GM19324 (cell line): Measurements from ENCODE around the gene NANOS2.

ENCODE experiments used
- ATAC-seq: cut with Tn5 transposase; IDR thresholded peaks from one replicate; pipeline ENCODE4 v1.9.1; 2021; ENCODE audit warnings: mild to moderate bottlenecking, moderate library complexity; ENCODE audit not compliant: unreplicated experiment, low FRiP score

NANOS2 gene

DNA sequence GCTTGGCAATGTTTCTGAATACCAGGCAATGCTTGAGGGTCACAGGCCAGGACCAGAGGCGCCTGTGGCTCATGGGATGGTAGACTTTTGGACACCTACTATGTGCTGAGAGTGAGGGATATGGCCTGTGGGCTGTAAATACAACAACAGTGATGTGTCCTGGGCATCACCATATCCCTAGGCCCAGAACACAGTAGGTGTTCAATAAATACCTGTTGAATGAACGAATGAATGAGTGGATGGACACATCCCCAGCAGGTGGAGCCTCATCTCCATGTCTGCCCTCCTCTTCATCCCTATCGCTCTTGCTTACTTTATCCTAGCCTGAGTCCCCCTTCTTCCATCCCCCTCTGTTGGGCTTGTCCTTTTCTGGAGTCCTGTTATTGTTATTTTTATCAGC is 16.5 kb upstream of the NANOS2 start:
- no peak for ATAC-seq

DNA sequence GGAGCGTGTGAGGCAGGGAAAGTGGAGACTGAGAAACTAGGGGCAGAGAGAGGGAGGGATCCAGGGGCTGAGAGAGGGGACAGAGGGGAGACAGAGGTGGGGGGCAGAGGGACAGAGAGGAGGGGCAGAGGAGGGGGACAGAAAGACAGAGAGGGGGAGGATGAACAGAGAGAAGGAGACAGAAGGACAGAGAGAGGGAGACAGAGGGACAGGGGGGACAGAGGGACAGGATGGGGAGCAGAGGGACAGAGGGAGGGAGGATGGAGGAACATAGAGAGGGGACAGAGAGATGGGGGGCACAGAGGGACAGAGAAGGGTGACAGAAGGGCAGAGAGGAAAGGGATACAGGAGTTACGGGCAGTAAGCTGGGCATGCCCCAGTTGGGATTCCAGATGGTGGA is 14.7 kb upstream of the NANOS2 start:
- ATAC-seq = no peak

DNA sequence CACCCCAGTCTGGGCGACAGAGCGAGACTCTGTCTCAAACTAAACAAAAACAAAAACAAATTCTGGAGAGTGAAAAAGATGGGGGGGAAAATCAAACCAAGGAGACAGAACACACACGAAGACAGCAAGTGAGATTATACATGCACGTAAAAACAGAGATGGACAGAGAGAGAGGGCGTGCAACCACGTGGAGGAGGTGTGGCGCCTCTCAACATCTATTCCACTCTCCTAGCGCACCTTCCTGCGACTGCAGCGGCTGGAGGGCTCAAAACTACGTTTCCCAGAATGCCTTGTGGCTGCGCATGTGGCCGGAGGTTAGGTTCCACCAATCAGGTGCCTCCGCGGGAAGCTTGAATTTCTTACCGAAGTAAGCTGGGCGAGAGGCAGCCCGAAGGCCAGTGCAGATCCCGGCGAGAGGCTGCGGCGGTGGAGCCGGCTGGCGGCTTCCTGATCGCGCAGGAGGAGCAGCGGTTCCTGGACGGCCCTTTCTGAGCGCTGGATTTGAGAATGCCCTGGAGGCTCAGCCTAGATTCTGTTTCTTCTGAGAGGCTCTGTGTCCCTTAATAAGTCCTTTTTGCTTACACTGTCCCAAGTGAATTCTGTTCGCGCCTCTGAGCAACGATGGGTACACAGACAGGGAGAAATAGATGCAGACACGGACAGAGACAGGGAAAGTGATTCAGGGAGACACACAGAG is 13.1 kb upstream of the NANOS2 start:
- ATAC-seq = no peak

DNA sequence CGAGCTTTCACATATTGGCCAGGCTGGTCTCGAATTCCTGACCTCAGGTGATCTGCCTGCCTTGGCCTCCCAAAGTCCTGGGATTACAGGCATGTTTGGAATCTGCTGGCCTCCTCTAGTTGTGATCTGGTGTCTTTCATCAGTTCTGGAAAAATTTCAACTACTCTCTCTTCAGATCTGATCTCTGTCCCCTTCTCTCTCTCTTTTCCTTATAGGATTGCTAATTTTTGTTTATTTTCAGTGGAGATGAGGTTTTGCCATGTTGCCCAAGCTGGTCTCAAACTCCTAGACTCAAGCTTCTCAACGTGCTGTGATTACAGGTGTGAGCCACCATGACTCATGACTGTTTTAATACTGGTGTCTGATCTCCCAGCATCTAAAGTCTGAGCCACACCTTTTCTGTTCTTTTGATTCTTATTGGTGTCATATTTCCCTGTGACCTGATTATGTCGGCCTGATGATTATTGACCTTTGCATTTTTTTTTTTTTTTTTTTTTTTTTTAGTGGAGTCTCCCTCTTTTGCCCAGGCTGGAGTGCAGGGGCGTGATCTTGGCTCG is 10.4 kb upstream of the NANOS2 start:
- no peak for ATAC-seq

DNA sequence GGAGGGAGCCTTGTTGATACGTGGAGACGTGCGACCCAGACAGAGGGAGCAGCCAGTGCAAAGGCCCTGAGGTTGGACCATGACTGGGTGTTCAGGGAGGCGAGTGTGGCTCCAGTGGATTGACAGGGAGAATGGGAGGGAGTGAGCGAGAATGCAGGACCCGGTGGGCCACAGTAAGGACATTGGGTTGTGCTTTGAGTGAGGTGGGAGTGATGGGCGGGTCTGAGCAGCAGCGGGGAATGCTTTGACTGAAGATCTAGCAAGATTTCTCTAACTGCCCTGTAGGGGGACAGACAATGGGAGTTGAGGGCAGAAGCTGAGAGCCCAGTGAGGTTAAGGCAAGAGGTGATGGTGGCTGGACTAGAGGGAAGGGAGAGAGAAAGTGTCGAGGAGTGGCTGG is 7.7 kb upstream of the NANOS2 start:
- ATAC-seq = no peak

DNA sequence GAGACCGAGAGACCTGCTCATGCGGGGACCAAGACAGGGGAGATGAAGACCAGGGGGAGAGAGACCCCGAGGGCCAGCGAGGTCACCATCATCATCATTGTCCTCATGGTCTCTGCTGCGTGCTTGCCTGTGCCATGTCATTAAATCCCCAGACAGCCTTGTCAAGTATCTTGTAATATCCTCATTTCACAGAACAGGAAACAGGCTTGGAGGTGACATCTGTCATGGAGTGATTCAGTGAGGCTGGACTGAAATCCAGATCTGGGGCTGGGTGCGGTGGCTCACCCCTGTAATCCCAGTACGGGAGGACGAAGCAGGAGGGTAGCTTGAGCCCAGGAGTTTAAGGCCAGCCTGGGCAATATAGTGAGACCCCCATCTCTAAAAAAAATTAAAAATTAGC is 5.9 kb upstream of the NANOS2 start:
- ATAC-seq = no peak

DNA sequence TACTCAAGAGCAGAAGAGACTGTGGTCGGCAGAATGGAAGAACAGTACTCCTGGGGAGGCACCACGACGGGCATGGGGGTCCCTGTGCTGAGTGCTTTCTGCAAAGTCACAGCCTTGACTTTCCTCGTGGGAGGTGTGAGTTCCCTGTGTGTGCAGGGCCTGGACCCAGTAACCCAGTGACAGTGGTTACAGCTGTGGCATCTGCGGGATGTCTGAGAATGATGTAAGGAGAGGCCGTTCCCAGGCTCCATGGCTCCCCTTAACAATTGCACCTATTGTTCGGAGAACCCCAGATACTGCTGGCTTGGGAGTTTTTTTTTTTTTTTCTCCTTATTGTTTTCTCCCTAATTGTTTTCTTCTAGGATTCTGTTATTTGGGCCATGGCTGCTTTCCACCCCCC is 5.1 kb upstream of the NANOS2 start:
- no peak for ATAC-seq

DNA sequence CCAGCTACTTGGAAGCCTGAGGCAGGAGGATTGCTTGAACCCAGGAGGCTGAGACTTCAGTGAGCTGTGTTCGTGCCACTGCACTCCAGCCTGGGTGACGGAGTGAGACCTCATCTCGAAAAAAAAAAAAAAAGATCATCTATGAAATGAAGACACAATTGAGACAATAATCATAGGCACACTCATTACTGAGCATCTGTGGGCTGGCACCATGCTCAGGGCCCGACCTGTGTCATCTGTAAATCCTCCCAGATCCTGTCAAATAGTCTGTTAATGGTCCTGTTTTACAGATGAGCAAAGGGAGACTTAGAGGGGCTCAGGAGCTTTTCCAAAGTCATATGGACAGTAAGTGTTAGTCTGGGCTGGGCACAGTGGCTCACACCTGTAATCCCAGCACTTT is 4.1 kb upstream of the NANOS2 start:
- ATAC-seq = no peak

DNA sequence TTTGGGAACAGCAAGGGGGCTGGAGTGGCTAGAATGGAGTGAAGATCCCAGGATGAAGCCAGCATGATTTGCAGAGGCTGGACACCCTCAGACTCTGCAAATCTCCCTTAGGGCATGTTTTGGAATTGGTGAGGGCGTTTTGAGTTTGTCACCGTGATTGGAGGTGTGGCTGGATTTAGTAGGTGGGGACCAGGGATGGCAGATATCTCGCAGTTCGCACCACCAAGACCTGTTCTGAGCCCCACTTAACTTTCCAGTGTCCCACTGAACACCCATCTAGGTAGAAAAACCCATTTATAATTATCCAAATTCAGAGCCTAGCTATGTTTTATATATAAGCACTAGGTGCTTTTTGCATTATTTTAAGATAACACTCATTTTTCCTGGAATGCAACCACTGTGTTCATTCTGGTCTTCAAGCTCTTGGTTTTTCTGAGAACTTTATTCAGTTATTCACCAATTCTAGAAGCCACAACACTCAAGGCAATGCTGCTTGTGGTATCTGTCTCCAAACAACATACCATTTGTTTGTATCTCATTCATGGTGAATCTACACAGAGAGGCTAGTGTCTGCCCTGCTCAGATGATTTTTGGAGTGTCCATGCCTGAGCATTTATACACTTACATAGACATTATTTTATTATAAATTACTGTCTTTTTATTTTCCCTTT is 3.0 kb upstream of the NANOS2 start:
- no peak for ATAC-seq

DNA sequence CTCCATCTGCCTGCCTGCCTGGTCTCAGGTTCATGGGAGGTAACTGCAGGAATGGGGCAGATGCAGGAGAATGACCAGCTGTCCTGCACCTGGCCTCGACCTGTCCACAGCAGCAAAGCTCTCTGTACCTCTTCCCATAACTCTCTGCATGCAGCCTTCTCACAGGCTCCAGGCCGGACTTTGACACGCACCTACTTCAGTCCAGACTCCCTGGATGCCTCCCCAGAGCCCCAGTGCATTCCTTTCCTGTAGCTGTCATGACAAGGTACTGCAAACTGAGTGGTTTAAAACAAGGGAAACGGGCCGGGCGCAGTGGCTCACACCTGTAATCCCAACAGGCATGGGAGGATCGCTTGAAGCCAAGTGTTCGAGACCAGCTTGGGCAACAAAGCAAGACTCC is 3.3 kb downstream of the NANOS2 start:
- no peak for ATAC-seq

DNA sequence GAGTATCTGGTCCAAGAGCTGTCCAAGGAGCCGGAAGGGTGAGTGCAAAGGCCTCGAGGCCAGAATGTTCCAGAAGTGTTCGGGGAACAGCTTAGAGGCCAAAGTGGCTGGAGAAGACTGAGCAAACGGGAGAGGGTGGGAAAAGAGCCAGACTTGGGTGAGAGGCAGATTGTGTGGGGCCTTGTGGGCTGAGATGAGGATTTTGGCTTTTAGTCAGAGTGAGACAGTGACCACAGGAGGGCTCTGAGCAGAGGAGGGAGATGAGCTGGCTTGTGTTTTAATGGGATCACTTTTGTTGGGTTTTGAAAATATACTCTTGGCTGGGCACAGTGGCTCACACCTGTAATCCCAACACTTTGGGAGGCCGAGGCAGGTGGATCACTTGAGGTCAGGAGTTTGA is 5.6 kb downstream of the NANOS2 start:
- ATAC-seq = no peak

DNA sequence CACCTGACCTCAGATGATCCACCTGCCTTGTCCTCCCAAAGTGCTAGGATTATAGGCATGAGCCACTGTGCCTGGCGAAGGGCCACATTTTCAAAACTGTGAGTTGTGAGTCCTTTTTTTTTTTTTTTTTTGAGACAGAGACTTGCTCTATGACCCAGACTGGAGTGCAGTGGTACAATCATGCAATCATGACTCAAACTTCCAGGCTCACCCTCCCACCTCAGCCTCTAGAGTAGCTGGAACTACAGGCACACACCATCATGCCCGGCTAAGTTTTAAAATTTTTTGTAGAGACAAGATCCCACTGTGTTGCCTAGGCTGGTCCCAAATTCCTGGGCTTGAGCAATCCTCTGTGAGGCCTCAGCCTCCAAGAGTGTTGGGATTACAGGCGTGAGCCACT is 8.4 kb downstream of the NANOS2 start:
- no peak for ATAC-seq

DNA sequence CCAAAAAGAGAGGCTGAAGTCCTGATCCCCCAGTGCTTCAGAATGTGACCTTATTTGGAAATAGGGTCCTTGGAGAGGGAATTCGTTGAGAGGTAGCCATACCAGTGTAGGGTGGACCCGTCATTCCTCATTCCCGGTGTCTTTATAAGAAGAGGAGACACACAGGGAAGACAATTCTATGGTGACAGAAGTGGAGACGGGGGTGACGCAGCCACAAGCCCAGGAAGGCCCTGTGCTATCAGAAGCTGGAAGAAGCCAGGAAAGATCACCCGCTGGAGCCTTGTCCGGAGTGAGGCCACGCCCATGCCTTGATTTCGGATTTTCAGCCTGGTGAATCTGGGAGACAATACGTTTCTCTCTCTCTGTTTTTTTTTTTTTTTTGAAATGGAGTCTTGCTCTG is 9.6 kb downstream of the NANOS2 start:
- ATAC-seq = no peak

DNA sequence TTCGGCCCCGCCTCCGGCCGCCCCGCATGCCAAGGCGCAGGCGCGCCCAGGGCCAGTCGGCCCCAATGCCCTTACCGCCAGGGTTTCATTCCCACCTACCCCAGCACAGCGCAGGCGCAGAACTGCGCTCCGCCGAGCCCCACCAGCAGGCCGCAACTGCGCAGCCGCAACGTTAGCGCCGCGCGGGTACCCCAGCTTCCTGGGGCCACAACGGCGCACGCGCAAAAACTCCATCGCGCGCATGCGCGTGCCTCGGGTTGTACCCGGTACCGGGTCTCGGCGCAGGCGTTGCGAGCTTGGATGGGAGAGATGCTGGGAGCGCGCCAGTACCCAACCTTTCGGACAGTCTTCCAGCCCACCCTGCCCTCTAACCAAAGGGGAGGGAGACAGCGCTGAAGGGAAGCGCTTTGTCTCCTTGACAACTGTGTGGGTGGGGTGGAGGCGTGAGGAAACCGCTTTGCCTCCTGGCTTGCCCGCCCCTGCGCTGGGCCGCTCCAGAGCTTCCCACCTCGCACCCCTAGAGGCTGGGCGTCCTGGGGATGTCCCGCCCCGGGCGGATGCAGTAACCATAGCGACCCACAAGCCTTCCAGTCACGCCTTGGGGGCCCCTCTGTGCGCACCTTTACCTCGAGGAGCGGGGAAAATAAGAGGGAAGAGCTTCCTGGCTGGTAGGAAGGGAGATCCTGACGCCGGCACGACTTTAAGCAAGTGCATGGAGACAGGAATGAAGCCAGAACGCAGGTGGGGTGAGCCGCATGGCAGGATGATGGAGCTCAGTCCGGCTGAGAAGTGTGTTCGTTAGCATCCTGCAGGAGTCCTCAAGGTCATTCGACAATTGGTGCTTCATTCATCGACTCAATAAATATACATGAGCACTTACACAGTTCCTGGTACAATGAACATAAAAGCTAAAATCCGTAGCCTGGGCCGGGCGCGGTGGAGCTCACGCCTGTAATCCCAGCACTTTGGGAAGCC is 11.6 kb downstream of the NANOS2 start:
- peak; percentile 93 for ATAC-seq

DNA sequence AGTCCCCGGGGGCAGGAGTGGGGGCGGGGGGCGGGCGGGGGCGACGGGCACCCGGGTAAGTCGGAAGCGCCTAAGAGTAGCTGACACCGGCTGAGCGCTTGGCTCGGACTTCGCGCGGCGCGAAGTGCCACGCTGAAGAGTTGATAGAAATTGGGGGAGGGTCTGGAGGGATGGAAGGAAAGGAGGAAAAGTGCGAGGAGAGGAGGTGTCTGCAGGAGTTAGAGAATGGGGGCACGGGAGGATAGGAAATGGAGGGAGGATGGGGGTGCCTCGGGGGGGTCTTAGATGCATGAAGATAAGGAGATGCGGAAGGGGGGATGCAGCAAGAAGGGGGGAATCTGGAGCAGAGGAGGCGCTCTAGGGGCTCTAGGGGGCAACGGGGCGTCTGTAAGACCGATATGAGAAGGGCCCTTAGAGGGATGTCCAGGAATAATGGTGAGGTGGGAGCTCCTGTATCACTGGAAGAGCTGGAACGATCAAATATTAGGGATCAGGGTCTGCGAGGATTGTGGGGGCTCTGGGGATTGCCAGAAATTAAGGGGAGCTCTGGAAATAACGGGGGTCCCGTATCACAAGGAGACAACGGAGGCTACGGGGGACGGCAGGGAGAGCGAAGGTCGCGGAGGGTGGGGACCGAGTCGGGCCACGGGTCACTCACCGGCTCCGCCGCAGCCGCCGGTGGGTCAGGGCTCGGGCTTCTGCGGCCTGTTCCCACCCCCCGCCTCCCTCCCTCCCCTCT is 12.5 kb downstream of the NANOS2 start, which contains the start of gene MYPOP:
TSS of gene MYPOP (minus strand) at position 702 of the 739 bp plus-strand sequence. CDS start 840 bp downstream, outside the sequence.
- no peak for ATAC-seq

DNA sequence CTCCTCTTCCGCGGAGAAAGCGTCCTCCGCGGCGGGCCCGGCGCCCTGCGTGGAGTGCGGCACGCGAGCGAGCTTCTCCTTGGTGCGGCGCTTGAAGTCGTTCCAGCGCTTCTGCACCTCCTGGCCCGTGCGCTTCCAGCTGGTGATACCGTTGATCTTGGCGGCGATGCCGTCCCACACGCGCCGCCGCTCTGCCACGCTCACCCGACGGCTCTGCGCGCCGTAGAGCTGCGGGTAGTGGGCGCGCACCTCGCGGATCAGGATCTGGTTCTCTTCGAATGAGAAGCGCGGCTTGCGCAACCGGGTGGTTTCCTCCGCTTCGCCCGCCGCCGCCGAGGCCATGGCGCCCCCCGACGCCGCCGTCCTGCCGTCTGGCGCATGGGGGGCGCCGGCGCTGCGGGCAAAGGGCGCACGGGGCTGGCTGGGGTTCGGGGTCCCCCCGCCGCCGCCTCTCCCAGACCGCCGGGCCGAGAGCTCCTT is 13.1 kb downstream of the NANOS2 start:
- no peak for ATAC-seq

DNA sequence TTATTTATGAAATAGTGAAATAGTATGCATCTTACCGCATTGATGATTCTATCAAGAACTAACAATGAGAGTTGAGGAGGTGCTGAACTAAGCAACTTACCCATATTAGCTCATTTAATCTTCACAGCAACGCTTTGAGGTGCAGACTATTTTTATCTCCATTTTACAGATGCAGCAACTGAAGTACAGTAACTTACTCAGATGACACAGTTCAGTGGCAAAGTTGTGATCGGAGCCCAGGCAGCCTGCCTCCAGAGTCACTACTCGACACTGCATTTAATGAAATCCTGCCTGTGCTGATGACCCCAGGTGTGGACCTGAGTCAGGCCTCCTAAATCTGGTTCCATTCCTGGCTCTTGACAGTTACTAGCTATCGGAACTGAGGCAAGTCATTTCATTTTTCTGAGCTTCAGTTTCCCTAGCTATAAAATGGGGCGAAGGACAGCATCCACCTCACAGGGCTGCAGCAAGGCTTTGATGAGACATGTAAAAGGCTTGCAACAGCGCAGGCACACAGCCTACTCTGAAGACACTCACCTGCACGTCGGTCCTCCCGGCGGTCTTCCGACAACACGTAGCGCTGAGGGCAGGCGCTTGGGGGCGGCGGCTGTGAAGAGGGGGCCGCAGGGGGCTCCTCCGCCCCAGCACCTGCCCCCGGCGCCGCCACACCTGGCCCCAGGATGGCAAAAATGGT is 13.7 kb downstream of the NANOS2 start:
- no peak for ATAC-seq

DNA sequence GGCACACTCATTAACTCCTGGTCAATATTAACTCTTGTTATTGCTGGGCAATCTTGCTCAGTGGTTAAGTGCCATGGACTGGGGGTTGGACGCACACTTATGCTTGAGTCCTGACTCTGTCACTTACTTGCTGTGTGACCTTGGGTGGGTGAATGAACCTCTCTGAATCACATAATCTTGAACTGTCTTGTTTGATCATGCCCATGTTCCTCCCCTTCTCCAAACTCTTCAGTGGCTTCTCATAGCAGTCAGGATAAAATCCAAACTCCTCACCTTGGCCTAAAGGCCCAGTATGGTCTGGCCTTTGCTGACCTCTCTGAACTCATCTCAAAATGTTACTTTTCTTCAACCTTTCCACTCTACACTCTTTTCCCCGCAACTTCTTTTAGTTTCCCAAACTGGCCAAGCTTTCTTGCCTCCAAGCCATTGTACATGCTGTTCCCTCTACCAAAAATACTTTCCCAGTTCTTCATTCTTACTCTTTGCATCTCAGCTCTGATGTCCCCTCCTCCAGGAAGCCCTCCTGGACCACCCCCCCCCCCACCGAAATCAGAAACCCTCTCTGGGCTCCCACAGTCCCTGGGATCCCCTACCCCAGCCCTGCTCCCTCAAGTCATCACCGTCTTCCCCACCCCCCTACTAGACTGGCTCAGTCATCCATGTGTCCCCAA is 14.5 kb downstream of the NANOS2 start:
- no peak for ATAC-seq

DNA sequence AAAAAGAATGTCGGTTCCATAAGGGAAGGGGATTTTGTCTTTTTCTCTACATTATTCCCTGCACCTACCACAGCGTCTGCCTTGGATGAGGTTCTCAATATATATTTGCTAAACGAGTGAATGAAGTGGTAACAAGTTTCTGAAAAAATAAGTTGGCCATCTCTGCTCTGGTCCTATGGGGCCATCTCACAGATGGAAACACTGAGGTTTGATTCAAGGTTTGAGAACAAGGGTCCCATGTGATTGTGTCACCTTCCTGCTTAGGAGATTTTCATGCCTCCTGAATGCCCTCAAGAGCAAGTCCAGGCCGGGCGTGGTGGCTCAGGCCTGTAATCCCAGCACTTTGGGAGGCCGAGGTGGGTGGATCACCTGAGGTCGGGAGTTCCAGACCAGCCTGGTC is 15.3 kb downstream of the NANOS2 start:
- ATAC-seq = no peak
